ENCODE data around the gene NLRP12. TPM values are rescaled to one million over a fixed set of nuclear protein-coding genes. Genes with fewer than 3 reads are reported as not detected.
A peak's percentile ranks its signal among the peaks of the same experiment; 100 is the strongest.

NLRP12 gene
- total and polyA plus RNA-seq, 7 donors = 0.04 to 0.44 (median 0.17) TPM

DNA sequence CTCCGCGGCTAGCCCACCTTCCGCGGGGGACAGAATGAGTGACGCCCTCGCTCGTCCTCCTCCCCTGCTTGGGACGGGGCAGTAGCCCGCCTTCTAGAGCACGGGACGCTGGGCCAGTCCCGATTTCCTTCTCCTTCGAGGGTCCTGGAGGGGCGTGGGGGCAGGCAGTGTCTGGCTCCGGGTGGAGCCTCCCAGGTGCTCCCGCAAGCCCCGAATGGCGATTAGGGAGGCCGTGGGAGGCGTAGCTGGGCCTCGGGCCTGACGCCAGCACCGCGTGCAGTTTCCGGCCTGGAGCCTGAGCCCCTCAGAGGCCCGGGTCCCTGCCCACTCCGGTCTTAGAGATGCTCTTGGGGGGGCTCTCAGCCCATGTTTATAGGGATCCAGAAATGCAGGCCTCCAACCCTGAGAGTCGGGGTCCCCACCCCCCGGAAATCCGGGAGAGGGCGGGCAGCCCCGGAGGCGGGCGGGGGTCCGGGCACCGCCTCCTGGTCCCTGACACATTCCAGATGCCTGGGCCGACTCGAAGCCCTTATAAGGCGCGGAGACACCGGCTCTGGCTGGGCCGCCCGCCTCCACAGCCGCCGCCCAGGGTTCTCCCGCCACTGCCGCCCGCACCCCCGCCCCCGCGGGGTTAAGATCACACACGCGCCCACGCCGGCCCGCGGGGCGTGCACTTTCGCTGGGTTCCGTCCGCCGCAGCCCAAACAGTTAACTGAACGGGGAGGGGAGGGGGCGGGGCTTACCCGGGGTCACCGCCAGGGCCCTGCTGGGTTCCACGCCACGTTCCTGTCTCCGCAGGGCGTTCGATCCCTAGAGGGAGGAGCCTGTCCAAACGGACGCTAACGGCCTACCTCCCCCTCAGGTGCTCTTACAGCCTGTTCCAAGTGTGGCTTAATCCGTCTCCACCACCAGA, 45.0 kb upstream of the NLRP12 start:
- H3K4me3 ChIP-seq = peak overlapping the region; percentile 73
- peaks cover 0 to 8% of the 10 kb centered on the region in 2 donors for H3K36me3 ChIP-seq (ENCODE audit: insufficient read depth in 1 of 2, low read depth in 1 of 2)
- H3K27ac ChIP-seq = peak overlapping the region; percentile 80
- TF ChIP-seq, protein P1, sequence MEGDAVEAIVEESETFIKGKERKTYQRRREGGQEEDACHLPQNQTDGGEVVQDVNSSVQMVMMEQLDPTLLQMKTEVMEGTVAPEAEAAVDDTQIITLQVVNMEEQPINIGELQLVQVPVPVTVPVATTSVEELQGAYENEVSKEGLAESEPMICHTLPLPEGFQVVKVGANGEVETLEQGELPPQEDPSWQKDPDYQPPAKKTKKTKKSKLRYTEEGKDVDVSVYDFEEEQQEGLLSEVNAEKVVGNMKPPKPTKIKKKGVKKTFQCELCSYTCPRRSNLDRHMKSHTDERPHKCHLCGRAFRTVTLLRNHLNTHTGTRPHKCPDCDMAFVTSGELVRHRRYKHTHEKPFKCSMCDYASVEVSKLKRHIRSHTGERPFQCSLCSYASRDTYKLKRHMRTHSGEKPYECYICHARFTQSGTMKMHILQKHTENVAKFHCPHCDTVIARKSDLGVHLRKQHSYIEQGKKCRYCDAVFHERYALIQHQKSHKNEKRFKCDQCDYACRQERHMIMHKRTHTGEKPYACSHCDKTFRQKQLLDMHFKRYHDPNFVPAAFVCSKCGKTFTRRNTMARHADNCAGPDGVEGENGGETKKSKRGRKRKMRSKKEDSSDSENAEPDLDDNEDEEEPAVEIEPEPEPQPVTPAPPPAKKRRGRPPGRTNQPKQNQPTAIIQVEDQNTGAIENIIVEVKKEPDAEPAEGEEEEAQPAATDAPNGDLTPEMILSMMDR (IDR thresholded peaks at IDR 0.05) = peak; percentile 23
- peaks cover 0 to 32% (median 1%) of the 10 kb centered on the region in 3 donors for H3K27me3 ChIP-seq (ENCODE audit: insufficient read depth in 3 of 3, low read length in 2 of 3)
- WGBS, 3 donors = 0 to 2% (median 1%) methylated on average over 40 to 75 of the region's 75 CpGs
- H3K4me1 ChIP-seq = no peaks in the 10 kb centered on the region
- DNase-seq (peak; percentile 89 to 93), ATAC-seq (peak; percentile 51 to 60 (median 57))
- no peaks in the 10 kb centered on the region for H3K9me3 ChIP-seq
- intact Hi-C loops (cut with DNase I) = no loop called here

DNA sequence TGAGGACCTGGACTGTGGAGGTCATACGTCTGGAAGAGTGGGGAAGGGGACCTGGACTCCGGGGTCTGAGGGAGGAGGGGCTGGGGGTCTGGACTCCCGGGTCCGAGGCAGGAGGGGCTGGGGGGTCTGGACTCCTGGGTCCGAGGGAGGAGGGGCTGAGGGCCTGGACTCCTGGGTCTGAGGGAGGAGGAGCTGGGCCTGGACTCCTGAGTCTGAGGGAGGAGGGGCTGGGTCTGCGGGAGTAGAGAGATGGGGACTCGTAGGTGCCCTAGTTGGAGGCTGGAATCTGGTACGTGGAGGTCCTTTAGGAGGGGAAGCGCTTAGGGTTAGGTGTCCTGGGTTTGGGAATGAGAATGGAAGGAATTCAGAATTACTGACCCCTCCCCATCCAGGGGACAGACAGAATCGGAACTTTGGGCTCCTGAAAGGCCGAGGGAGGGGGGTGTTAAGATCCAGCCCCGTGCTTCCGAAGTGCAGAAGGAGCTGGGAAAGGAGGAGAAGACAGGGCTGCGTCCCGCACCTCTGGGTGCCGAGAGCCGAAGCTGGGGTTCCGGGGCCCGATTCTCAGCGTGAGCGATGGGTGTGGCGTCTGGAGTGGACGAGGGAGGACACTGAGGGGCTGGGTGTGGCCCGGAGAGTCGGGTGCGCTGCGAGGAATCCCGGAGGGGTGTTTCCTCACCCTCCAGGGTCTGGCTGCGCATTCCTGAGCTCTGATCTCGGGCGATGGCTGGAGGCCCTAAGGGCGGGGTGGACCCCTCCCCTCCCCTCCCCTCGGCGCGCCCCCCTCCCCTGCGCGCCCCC, 44.2 kb upstream of the NLRP12 start:
- no peaks in the 10 kb centered on the region for H3K36me3 ChIP-seq (ENCODE audit: insufficient read depth in 1 of 2, low read depth in 1 of 2)
- peak overlapping the region; percentile 73 for H3K4me3 ChIP-seq
- WGBS, 3 donors = 0% methylated on average over 20 to 35 of the region's 37 CpGs
- TF ChIP-seq, protein P1 (IDR thresholded peaks at IDR 0.05) = no peak
- DNase-seq (peak; percentile 68 to 81), ATAC-seq (peak in 3 of 4 donors; percentile 23 to 38 (median 31))
- intact Hi-C loops (cut with DNase I) = no loop called here
- H3K9me3 ChIP-seq = no peaks in the 10 kb centered on the region
- peaks cover 0 to 32% (median 1%) of the 10 kb centered on the region in 3 donors for H3K27me3 ChIP-seq (ENCODE audit: insufficient read depth in 3 of 3, low read length in 2 of 3)
- no peaks in the 10 kb centered on the region for H3K4me1 ChIP-seq
- H3K27ac ChIP-seq = peak overlapping the region; percentile 80

DNA sequence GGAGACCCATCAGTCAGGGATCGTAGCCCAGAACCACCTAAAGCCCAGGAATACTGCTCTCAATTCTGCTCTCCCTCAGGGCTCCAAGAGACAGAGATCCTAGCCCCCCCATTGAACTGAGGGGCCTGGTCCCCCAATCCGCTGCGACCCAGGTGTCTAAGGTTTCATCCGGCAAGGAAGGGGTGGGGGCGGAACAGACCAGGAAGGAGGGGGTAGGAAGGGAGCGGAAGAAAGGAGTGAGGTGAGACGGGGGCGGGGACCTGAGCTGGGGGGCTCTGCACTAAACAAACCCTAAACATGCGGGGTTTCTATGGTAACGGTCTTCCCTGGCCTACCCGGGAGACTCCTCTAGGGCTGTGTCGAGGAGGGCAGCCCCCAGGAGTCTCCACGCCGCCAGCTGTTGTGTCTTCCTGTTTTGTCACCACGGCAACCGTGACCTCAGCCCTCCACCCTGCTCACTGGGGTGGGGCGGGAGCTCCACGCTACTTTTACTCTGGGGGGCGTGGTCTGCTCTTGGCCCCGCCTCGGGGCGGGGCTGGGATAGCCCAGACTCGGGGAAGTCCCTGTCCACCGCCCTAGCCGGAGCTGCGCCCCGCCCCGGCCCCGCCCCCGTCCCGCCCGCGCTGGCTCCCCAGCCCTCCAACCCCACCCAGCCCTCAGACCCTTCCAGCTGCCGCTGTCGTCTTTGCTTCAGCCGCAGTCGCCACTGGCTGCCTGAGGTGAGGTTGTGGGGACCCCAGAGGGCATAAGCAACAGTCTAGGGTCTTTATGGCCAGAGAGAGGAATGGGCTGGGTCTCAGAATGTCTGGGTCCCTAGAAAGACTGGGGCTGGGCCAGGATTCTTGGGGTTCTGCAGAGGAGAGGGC, 43.3 kb upstream of the NLRP12 start, which contains the start of gene MYADM:
Gene MYADM (plus strand): TSS at position 659 of the 866 bp plus-strand sequence. CDS start 5,647 bp downstream, outside the sequence.
- ATAC-seq = peak; percentile 77 to 86 (median 84)
- peak; percentile 98 for DNase-seq
- TF ChIP-seq, protein P1 (IDR thresholded peaks at IDR 0.05) = no peak
- intact Hi-C loops (cut with DNase I) = no loop called here
- H3K4me1 ChIP-seq = no peaks in the 10 kb centered on the region
- H3K27me3 ChIP-seq (ENCODE audit: insufficient read depth in 3 of 3, low read length in 2 of 3) = peaks cover 0 to 32% (median 1%) of the 10 kb centered on the region in 3 donors
- WGBS, 3 donors = 1 to 4% (median 2%) methylated on average over 24 to 37 of the region's 37 CpGs
- peak within 1 kb of the TSS; percentile 73 for H3K4me3 ChIP-seq
- no peaks in the 10 kb centered on the region for H3K36me3 ChIP-seq (ENCODE audit: insufficient read depth in 1 of 2, low read depth in 1 of 2)
- peak within 1 kb of the TSS; percentile 80 for H3K27ac ChIP-seq
- no peaks in the 10 kb centered on the region for H3K9me3 ChIP-seq

DNA sequence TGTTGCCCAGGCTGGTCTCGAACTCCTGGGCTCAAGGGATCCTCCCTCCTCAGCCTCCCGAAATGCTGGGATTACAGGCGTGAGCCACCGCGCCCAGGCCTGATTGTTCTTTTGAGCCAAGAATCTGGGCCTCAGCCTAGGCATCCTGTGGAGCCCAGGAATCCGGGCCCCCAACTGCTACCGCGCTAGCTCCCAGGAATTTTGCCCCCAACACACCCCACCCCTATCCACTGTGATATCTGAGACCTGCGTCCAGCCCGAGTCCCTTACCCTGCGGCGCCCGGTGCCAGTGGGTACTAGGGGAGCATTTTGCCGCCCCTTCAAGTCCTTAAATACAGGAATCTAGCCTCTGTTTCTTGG, 42.7 kb upstream of the NLRP12 start:
- no peaks in the 10 kb centered on the region for H3K36me3 ChIP-seq (ENCODE audit: insufficient read depth in 1 of 2, low read depth in 1 of 2)
- H3K9me3 ChIP-seq = no peaks in the 10 kb centered on the region
- TF ChIP-seq, protein P1 (IDR thresholded peaks at IDR 0.05) = no peak
- peak in 1 of 2 donors; percentile 56 for DNase-seq
- H3K4me1 ChIP-seq = no peaks in the 10 kb centered on the region
- no peak for ATAC-seq
- H3K4me3 ChIP-seq = peak overlapping the region; percentile 73
- H3K27ac ChIP-seq = peak overlapping the region; percentile 63
- intact Hi-C loops (cut with DNase I) = no loop called here
- 10 to 22% (median 15%) methylated on average over 14 of the region's 14 CpGs for WGBS, 3 donors
- peaks cover 0 to 32% (median 1%) of the 10 kb centered on the region in 3 donors for H3K27me3 ChIP-seq (ENCODE audit: insufficient read depth in 3 of 3, low read length in 2 of 3)

Measured in psoas muscle (tissue), 8 donors.